ENCODE results near the gene ITGAD.

Gene ITGAD
- 0 reads per million in 2 experiments for total RNA-seq

GRCh38 chr16:31393056-31393455 is at the start of gene ITGAD:
ITGAD (plus strand) TSS chr16:31393335; CDS start chr16:31393361, 26 bp downstream.
- DNase-seq (ENCODE audit: low read depth), result no peak

- no peak for DNase-seq (ENCODE audit: low read depth)
Measured at GRCh38 chr16:31344712-31345111, 48.4 kb upstream of the ITGAD start.

DNA sequence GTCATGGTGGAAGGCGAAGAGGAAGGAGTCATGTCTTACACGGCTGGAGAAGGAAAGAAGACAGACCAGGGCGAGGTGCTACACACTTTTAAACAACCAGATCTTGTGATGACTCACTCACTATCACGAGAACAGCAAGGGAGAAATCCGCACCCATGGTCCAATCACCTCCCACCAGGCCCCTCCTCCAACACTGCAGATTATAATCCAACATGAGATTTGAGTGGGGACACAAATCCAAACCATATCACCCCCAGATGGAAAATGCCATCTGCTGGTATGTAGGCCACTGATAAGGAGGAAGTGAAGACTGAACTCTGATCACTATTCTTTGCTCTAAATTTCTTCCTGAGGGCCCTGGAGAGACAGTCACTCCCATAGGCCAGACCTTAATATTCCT is 45.7 kb upstream of the ITGAD start:
- no peak for DNase-seq (ENCODE audit: low read depth)

DNA sequence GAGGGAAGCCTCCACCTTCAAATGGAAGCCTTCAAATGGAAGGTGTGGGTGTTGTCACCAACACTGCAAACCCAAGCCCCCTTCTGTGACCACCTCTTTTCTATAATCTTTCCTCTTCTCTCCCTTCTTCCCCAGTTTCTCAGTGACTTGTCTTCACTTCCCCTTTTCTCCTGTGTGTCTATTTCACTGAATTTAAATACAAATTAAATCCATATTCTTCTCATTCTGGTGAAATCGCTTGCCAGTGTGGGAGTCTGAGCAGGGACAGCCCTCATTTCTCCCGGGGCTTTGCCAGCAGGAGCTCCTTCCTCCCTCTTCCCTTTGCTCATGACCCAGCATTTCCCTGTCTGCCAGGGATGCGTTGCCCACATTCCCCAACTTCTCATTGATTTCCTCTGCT is 44.6 kb upstream of the ITGAD start:
- no peak for DNase-seq (ENCODE audit: low read depth)

GRCh38 chr16:31350275-31351005 is 42.7 kb upstream of the ITGAD start:
- no peak for DNase-seq (ENCODE audit: low read depth)

GRCh38 chr16:31351246-31351941 is 41.7 kb upstream of the ITGAD start:
- DNase-seq (ENCODE audit: low read depth), result no peak

DNA sequence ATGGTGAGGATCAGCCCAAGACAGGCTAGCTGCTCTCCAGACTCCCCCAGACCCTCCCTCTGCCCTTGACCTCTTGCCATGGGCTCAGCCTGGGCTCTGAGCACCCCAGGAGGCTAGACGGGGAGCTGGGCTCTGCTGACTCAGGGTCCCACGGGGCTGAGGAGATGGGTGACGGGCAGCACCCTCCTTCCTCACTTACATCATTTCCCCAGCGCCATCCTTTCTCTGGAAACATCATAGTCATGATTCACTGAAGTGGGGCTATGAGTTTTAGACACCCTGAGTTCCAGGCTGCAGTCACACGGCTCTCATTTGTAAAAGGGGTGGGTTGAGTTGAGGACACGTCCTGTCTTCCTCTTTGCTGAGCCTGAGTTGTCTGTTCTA is 41.2 kb upstream of the ITGAD start:
- no peak for DNase-seq (ENCODE audit: low read depth)

GRCh38 chr16:31352376-31353115 is 40.6 kb upstream of the ITGAD start:
- DNase-seq (ENCODE audit: low read depth), result no peak

DNA sequence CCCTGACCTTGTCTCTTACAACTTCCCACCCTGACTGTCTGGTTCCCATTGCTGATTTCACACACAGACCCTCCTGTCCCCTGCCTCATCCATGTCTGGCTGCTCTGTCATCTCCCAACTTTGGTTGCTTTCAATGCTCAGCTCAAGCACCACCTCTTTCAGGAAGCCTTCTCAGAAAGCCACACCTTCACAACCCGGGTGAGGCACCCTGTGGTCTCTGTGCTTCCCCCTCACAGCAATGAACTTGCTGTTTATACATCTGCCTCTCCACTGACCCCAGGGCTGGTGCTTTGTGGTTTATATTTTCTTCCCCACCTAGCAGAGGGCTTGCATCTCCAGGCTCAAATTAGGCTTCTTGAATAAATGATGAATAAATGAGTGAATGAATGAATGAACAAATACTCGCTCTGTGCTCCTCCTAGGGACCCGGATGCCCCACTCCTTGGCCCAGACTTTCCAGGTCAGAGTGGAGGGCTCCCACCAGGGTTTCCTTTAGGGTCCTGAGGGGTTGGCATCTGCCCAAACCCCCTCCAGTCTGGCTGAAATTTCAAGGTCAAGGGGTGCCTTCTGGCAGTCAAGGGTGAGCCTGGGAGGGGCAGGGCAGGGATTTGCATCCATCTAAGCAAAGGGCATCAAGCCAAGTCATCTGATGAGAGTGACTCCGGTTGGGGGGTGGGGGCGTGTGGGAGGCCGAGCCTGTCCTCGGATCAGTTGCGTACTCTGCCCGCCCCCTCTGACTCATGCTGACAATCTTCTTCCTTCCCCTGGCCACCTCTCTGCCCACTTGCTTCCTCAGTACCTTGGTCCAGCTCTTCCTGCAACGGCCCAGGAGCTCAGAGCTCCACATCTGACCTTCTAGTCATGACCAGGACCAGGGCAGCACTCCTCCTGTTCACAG is 38.5 kb upstream of the ITGAD start, which contains the start of gene ITGAX:
Gene ITGAX, plus strand, starts transcription at position 783 of the 898 bp plus-strand sequence. Its CDS starts 79 bp downstream, at position 862.
- no peak for DNase-seq (ENCODE audit: low read depth)

GRCh38 chr16:31355431-31356100 is 37.6 kb upstream of the ITGAD start:
- no peak for DNase-seq (ENCODE audit: low read depth)

GRCh38 chr16:31356566-31357323 is 36.4 kb upstream of the ITGAD start:
- no peak for DNase-seq (ENCODE audit: low read depth)

GRCh38 chr16:31357324-31358109 is 35.6 kb upstream of the ITGAD start:
- no peak for DNase-seq (ENCODE audit: low read depth)

- no peak for DNase-seq (ENCODE audit: low read depth)
Measured at GRCh38 chr16:31360251-31360650, 32.9 kb upstream of the ITGAD start.

GRCh38 chr16:31361201-31362110 is 31.7 kb upstream of the ITGAD start:
- no peak for DNase-seq (ENCODE audit: low read depth)

DNA sequence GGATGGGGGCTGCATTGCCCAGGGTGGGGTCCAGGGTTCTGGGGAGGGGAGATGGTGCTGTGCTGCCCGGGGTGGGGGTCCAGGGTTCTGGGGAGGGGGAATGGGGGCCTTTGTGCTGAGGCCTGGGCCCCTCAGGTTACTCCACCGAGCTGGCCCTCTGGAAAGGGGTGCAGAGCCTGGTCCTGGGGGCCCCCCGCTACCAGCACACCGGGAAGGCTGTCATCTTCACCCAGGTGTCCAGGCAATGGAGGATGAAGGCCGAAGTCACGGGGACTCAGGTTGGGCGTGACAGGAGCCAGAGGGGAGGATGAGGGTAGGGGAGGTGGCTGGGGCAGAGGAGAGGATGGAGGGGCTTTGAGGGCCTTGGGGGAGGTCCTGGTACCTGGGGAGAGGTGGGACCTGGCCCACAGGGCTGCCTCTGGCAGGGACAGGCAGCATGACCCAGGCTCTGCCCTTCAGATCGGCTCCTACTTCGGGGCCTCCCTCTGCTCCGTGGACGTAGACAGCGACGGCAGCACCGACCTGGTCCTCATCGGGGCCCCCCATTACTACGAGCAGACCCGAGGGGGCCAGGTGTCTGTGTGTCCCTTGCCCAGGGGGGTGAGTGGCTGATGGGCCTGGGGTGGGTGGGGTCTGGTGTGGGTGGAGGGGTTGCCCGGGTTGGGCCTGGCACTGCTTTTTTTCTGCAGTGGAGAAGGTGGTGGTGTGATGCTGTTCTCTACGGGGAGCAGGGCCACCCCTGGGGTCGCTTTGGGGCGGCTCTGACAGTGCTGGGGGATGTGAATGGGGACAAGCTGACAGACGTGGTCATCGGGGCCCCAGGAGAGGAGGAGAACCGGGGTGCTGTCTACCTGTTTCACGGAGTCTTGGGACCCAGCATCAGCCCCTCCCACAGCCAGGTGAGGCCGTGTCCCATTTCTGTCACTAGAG is 30.4 kb upstream of the ITGAD start:
- DNase-seq (ENCODE audit: low read depth), result no peak

DNA sequence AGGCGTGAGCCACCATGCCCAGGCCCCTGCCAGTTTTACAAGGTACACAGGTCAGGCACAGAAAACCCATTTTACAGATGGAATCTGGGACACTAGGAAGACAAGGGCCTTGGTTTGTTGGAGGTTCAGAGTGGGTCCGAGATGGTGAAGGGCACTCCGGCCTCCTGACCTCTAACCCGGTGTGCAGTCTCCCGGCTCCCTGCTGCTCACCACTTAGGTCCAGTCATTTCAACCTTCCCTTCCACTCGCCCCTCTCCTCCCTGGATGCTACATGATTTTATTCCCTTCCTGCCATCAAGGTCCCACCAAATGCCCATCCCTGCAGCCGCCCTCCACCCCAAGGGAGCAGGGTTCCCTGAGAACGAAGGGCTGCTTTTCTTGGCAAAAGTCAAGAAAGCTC is 29.4 kb upstream of the ITGAD start:
- DNase-seq (ENCODE audit: low read depth), result no peak

DNA sequence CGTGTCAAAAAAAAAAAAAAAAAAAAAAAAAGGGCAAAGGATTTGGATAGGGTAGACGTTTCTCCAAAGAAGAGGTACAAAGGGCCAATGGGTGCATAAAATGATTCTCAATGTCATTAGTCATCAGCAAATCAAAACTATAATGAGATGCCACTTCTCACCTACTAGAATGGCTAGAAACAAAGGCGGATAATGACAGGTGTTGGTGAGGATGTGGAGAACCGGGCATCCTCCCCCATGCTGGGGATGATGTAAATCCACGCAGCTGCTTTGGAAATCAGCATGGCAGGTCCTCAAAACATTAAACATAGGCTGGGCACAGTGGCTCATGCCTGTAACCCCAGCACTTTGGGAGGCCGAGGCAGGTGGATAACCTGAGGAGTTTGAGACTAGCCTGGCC is 28.7 kb upstream of the ITGAD start:
- no peak for DNase-seq (ENCODE audit: low read depth)

Measured in T follicular helper cell (primary cell).